ENCODE data around the gene CNIH3. TPM values are rescaled to one million over a fixed set of nuclear protein-coding genes. Genes with fewer than 3 reads are reported as not detected.

The CNIH3 gene
- total RNA-seq, 1 donor from 2014 or later, result 2.5 TPM

GRCh38 chr1:224785040-224785328 is 168.9 kb downstream of the CNIH3 start:
- H3K9me3 Mint-ChIP-seq, result peaks cover 7% of the 10 kb centered on the region
- H3K9me3 ChIP-seq (ENCODE audit: low read depth), result no peaks in the 10 kb centered on the region
- peaks cover 4% of the 10 kb centered on the region for H3F3A ChIP-seq (ENCODE audit: low read depth)
- no peak overlapping the region for H3K27ac Mint-ChIP-seq
- H2AFZ ChIP-seq (replicated peaks), result no peak overlapping the region
- no peak overlapping the region for H3K9ac ChIP-seq
- no peaks in the 10 kb centered on the region for H3K36me3 ChIP-seq
- TF ChIP-seq EZH2 (IDR thresholded peaks at IDR 0.05) (no peak), EZH2phosphoT487 (IDR thresholded peaks at IDR 0.05) (no peak), CTCF (IDR thresholded peaks at IDR 0.05) (no peak)
- H3K27me3 Mint-ChIP-seq (ENCODE audit: insufficient read depth, low read depth), result peaks cover 11% of the 10 kb centered on the region
- H3K27ac ChIP-seq, result no peak overlapping the region
- no peak overlapping the region for H3K4me3 ChIP-seq
- H3K4me2 ChIP-seq, result no peak overlapping the region
- no peak for DNase-seq (ENCODE audit: low spot score)
- no peaks in the 10 kb centered on the region for H3K36me3 Mint-ChIP-seq
- H3K4me3 Mint-ChIP-seq, result no peak overlapping the region
- H3K4me1 ChIP-seq, result peaks cover 5% of the 10 kb centered on the region
- H3K79me2 ChIP-seq (ENCODE audit: low read depth), result no peaks in the 10 kb centered on the region
- H3K27me3 ChIP-seq, result no peaks in the 10 kb centered on the region
- H4K20me1 ChIP-seq (ENCODE audit: low read depth), result no peaks in the 10 kb centered on the region
- peaks cover 9% of the 10 kb centered on the region for H3K4me1 Mint-ChIP-seq

- no peak overlapping the region for H3K27ac Mint-ChIP-seq
- H3K79me2 ChIP-seq (ENCODE audit: low read depth), result no peaks in the 10 kb centered on the region
- peaks cover 11% of the 10 kb centered on the region for H3K27me3 Mint-ChIP-seq (ENCODE audit: insufficient read depth, low read depth)
- peaks cover 5% of the 10 kb centered on the region for H3K4me1 Mint-ChIP-seq
- H4K20me1 ChIP-seq (ENCODE audit: low read depth), result no peaks in the 10 kb centered on the region
- no peaks in the 10 kb centered on the region for H3F3A ChIP-seq (ENCODE audit: low read depth)
- DNase-seq (ENCODE audit: low spot score), result no peak
- H3K4me3 Mint-ChIP-seq, result no peak overlapping the region
- TF ChIP-seq EZH2phosphoT487 (IDR thresholded peaks at IDR 0.05) (no peak), CTCF (IDR thresholded peaks at IDR 0.05) (no peak), EZH2 (IDR thresholded peaks at IDR 0.05) (no peak)
- H3K36me3 ChIP-seq, result no peaks in the 10 kb centered on the region
- H3K4me3 ChIP-seq, result no peak overlapping the region
- H3K36me3 Mint-ChIP-seq, result no peaks in the 10 kb centered on the region
- no peaks in the 10 kb centered on the region for H3K27me3 ChIP-seq
- H3K9me3 ChIP-seq (ENCODE audit: low read depth), result no peaks in the 10 kb centered on the region
- no peaks in the 10 kb centered on the region for H3K4me1 ChIP-seq
- H3K9ac ChIP-seq, result no peak overlapping the region
- H2AFZ ChIP-seq (replicated peaks), result no peak overlapping the region
- no peak overlapping the region for H3K27ac ChIP-seq
- H3K4me2 ChIP-seq, result no peak overlapping the region
- peaks cover 4% of the 10 kb centered on the region for H3K9me3 Mint-ChIP-seq
Measured at GRCh38 chr1:224785622-224786021, 169.5 kb downstream of the CNIH3 start.

- H2AFZ ChIP-seq (replicated peaks), result no peak overlapping the region
- H3K9ac ChIP-seq, result no peak overlapping the region
- H3K27me3 ChIP-seq, result no peaks in the 10 kb centered on the region
- DNase-seq (ENCODE audit: low spot score), result no peak
- H3F3A ChIP-seq (ENCODE audit: low read depth), result no peaks in the 10 kb centered on the region
- no peaks in the 10 kb centered on the region for H4K20me1 ChIP-seq (ENCODE audit: low read depth)
- no peaks in the 10 kb centered on the region for H3K9me3 ChIP-seq (ENCODE audit: low read depth)
- Mint-ChIP-seq H3K36me3 (no peaks in the 10 kb centered on the region), H3K27me3 (ENCODE audit: insufficient read depth, low read depth) (peaks cover 11% of the 10 kb centered on the region), H3K4me1 (peaks cover 5% of the 10 kb centered on the region), H3K27ac (no peak overlapping the region), H3K9me3 (no peaks in the 10 kb centered on the region), H3K4me3 (no peak overlapping the region)
- no peak for TF ChIP-seq EZH2 (IDR thresholded peaks at IDR 0.05)
- TF ChIP-seq EZH2phosphoT487 (IDR thresholded peaks at IDR 0.05), result no peak
- TF ChIP-seq CTCF (IDR thresholded peaks at IDR 0.05), result no peak
- H3K79me2 ChIP-seq (ENCODE audit: low read depth), result no peaks in the 10 kb centered on the region
- H3K4me3 ChIP-seq, result no peak overlapping the region
- H3K27ac ChIP-seq, result no peak overlapping the region
- H3K4me2 ChIP-seq, result no peak overlapping the region
- H3K4me1 ChIP-seq, result no peaks in the 10 kb centered on the region
- no peaks in the 10 kb centered on the region for H3K36me3 ChIP-seq
Measured at GRCh38 chr1:224786533-224787250, 170.6 kb downstream of the CNIH3 start.
